ENCODE data around the gene YWHAH.

The YWHAH gene

GRCh38 chr22:31933406-31933805 is 10.9 kb upstream of the YWHAH start:
- TF ChIP-seq ZFP30 (CRISPR knock-in tag; IDR thresholded peaks at IDR 0.05) = no peak
- TF ChIP-seq TOX (CRISPR knock-in tag; IDR thresholded peaks at IDR 0.05; ENCODE audit: borderline replicate concordance) = no peak
- no peak for TF ChIP-seq CSRNP3 (CRISPR knock-in tag; IDR thresholded peaks at IDR 0.05)
- no peak for TF ChIP-seq CREB5 (CRISPR knock-in tag; IDR thresholded peaks at IDR 0.05; ENCODE audit: low read depth)
- TF ChIP-seq SNAI2 (CRISPR knock-in tag; IDR thresholded peaks at IDR 0.05) = no peak
- no peak for TF ChIP-seq ARNTL (CRISPR knock-in tag; IDR thresholded peaks at IDR 0.05; ENCODE audit: borderline replicate concordance, low read depth)
- TF ChIP-seq RARB (CRISPR knock-in tag; IDR thresholded peaks at IDR 0.05) = no peak
- TF ChIP-seq CSDC2 (CRISPR knock-in tag; IDR thresholded peaks at IDR 0.05) = no peak
- TF ChIP-seq ZNF8 (CRISPR knock-in tag; IDR thresholded peaks at IDR 0.05) = no peak
- no peak for TF ChIP-seq ZC3H10 (CRISPR knock-in tag; IDR thresholded peaks at IDR 0.05)
- ATAC-seq = no peak

GRCh38 chr22:31933816-31934482 is 10.4 kb upstream of the YWHAH start:
- TF ChIP-seq OSR1 (CRISPR knock-in tag; IDR thresholded peaks at IDR 0.05) = no peak
- no peak for ATAC-seq

GRCh38 chr22:31935961-31936635 is 8.2 kb upstream of the YWHAH start:
- ATAC-seq = no peak
- TF ChIP-seq ZFP3 (CRISPR knock-in tag; IDR thresholded peaks at IDR 0.05) (no peak), ZFP30 (CRISPR knock-in tag; IDR thresholded peaks at IDR 0.05) (no peak), TCF4 (CRISPR knock-in tag; IDR thresholded peaks at IDR 0.05; ENCODE audit: borderline replicate concordance) (no peak), ZC3H10 (CRISPR knock-in tag; IDR thresholded peaks at IDR 0.05) (no peak), ZNF8 (CRISPR knock-in tag; IDR thresholded peaks at IDR 0.05) (no peak), OSR1 (CRISPR knock-in tag; IDR thresholded peaks at IDR 0.05) (no peak), CSRNP3 (CRISPR knock-in tag; IDR thresholded peaks at IDR 0.05) (no peak), CREB5 (CRISPR knock-in tag; IDR thresholded peaks at IDR 0.05; ENCODE audit: low read depth) (no peak), SNAI2 (CRISPR knock-in tag; IDR thresholded peaks at IDR 0.05) (no peak), BACH2 (CRISPR knock-in tag; IDR thresholded peaks at IDR 0.05; ENCODE audit: borderline replicate concordance) (no peak), ZNF565 (CRISPR knock-in tag; conservative IDR thresholded peaks at IDR 0.05; ENCODE audit: low read depth) (no peak)

- TF ChIP-seq TSHZ2 (CRISPR knock-in tag; IDR thresholded peaks at IDR 0.05) (no peak), CREB5 (CRISPR knock-in tag; IDR thresholded peaks at IDR 0.05; ENCODE audit: low read depth) (no peak), ZFP3 (CRISPR knock-in tag; IDR thresholded peaks at IDR 0.05) (no peak), ZFP30 (CRISPR knock-in tag; IDR thresholded peaks at IDR 0.05) (no peak), SNAI2 (CRISPR knock-in tag; IDR thresholded peaks at IDR 0.05) (no peak), ZNF8 (CRISPR knock-in tag; IDR thresholded peaks at IDR 0.05) (no peak), PPARA (CRISPR knock-in tag; IDR thresholded peaks at IDR 0.05; ENCODE audit: borderline replicate concordance) (no peak), ZNF70 (CRISPR knock-in tag; IDR thresholded peaks at IDR 0.05) (no peak), TOX (CRISPR knock-in tag; IDR thresholded peaks at IDR 0.05; ENCODE audit: borderline replicate concordance) (no peak)
- ATAC-seq = no peak
These were observed 7.0 kb upstream of the YWHAH start for GRCh38 chr22:31937341-31937740.

All from SK-N-SH treated with all-trans-retinoic acid at 6 μM for 48 hours (cell line).